ENCODE results near the gene MMP20. TPM values are rescaled to one million over a fixed set of nuclear protein-coding genes. Genes with fewer than 3 reads are reported as not detected.

Gene MMP20
- total RNA-seq, 1 experiment from 2014 or later = not detected

- H3K4me3 Mint-ChIP-seq (ENCODE audit: unreplicated experiment) = no peak overlapping the region
- H3K36me3 Mint-ChIP-seq (ENCODE audit: insufficient read depth, unreplicated experiment) = no peaks in the 10 kb centered on the region
- no TSS peak for BruUV-seq (replicated peaks)
- intact Hi-C loops (cut with micrococcal nuclease) = no loop called here
- H3K27ac Mint-ChIP-seq (ENCODE audit: low read depth, unreplicated experiment) = no peak overlapping the region
- no peak for DNase-seq (ENCODE audit: unreplicated experiment)
- TF ChIP-seq CTCF (IDR thresholded peaks at IDR 0.05; ENCODE audit: unreplicated experiment) = no peak
- ChIA-PET POLR2A (interaction anchor here (1.1 to 1.9 kb wide), 4 partner anchors 9 to 152 kb away, joined by 3 to 7 read pairs (median 6); no protein-coding TSS in a partner anchor), CTCF (interaction anchor here (0.7 to 5.9 kb wide), 9 partner anchors 9 to 309 kb away, joined by 3 to 66 read pairs (median 5); no protein-coding TSS in a partner anchor)
- H3K27me3 Mint-ChIP-seq (ENCODE audit: insufficient read depth, unreplicated experiment) = no peaks in the 10 kb centered on the region
- peaks cover 5% of the 10 kb centered on the region for H3K9me3 Mint-ChIP-seq (ENCODE audit: unreplicated experiment)
- H3K4me1 Mint-ChIP-seq (ENCODE audit: insufficient read depth, unreplicated experiment) = peaks cover 29% of the 10 kb centered on the region
Observed at GRCh38 chr11:102604011-102604410, 21.1 kb downstream of the MMP20 start.

GRCh38 chr11:102603576-102603975, 21.6 kb downstream of the MMP20 start:
- CTCF ChIA-PET = interaction anchor here (0.7 to 5.9 kb wide), 8 partner anchors 9 to 308 kb away, joined by 3 to 66 read pairs (median 6); no protein-coding TSS in a partner anchor
- Mint-ChIP-seq H3K27me3 (ENCODE audit: insufficient read depth, unreplicated experiment) (no peaks in the 10 kb centered on the region), H3K4me3 (ENCODE audit: unreplicated experiment) (no peak overlapping the region), H3K4me1 (ENCODE audit: insufficient read depth, unreplicated experiment) (peaks cover 33% of the 10 kb centered on the region), H3K9me3 (ENCODE audit: unreplicated experiment) (peaks cover 5% of the 10 kb centered on the region), H3K36me3 (ENCODE audit: insufficient read depth, unreplicated experiment) (no peaks in the 10 kb centered on the region), H3K27ac (ENCODE audit: low read depth, unreplicated experiment) (no peak overlapping the region)
- intact Hi-C loops (cut with micrococcal nuclease) = no loop called here
- DNase-seq (ENCODE audit: unreplicated experiment) = no peak
- BruUV-seq (replicated peaks) = no TSS peak
- POLR2A ChIA-PET = interaction anchor here (0.9 to 1.7 kb wide), 5 partner anchors 9 to 152 kb away, joined by 3 to 7 read pairs (median 4); no protein-coding TSS in a partner anchor
- no peak for TF ChIP-seq CTCF (IDR thresholded peaks at IDR 0.05; ENCODE audit: unreplicated experiment)

- ChIA-PET POLR2A (interaction anchor here (0.9 to 1.7 kb wide), 6 partner anchors 10 to 151 kb away, joined by 3 to 7 read pairs (median 4); no protein-coding TSS in a partner anchor), CTCF (interaction anchor here (0.8 to 5.9 kb wide), 6 partner anchors 9 to 236 kb away, joined by 3 to 66 read pairs (median 6); no protein-coding TSS in a partner anchor)
- Mint-ChIP-seq H3K4me1 (ENCODE audit: insufficient read depth, unreplicated experiment) (peaks cover 37% of the 10 kb centered on the region), H3K27me3 (ENCODE audit: insufficient read depth, unreplicated experiment) (no peaks in the 10 kb centered on the region), H3K4me3 (ENCODE audit: unreplicated experiment) (no peak overlapping the region), H3K27ac (ENCODE audit: low read depth, unreplicated experiment) (peak overlapping the region; percentile 72), H3K9me3 (ENCODE audit: unreplicated experiment) (peaks cover 5% of the 10 kb centered on the region), H3K36me3 (ENCODE audit: insufficient read depth, unreplicated experiment) (no peaks in the 10 kb centered on the region)
- BruUV-seq (replicated peaks) = no TSS peak
- TF ChIP-seq CTCF (IDR thresholded peaks at IDR 0.05; ENCODE audit: unreplicated experiment) = no peak
- DNase-seq (ENCODE audit: unreplicated experiment) = no peak
- intact Hi-C loops (cut with micrococcal nuclease) = no loop called here
Observed at GRCh38 chr11:102603091-102603490, 22.0 kb downstream of the MMP20 start.

GRCh38 chr11:102600666-102601065, 24.5 kb downstream of the MMP20 start:
- Mint-ChIP-seq H3K27ac (ENCODE audit: low read depth, unreplicated experiment) (peak overlapping the region; percentile 88), H3K36me3 (ENCODE audit: insufficient read depth, unreplicated experiment) (peaks cover 6% of the 10 kb centered on the region), H3K27me3 (ENCODE audit: insufficient read depth, unreplicated experiment) (no peaks in the 10 kb centered on the region), H3K4me3 (ENCODE audit: unreplicated experiment) (peak overlapping the region; percentile 25), H3K4me1 (ENCODE audit: insufficient read depth, unreplicated experiment) (peaks cover 37% of the 10 kb centered on the region), H3K9me3 (ENCODE audit: unreplicated experiment) (peaks cover 2% of the 10 kb centered on the region)
- TF ChIP-seq CTCF (IDR thresholded peaks at IDR 0.05; ENCODE audit: unreplicated experiment) = no peak
- ChIA-PET CTCF (interaction anchor here (0.7 to 5.9 kb wide), 5 partner anchors 12 to 259 kb away, joined by 3 to 66 read pairs (median 4); no protein-coding TSS in a partner anchor), POLR2A (interaction anchor here (0.6 to 2.6 kb wide), 11 partner anchors 7 to 255 kb away, joined by 3 to 17 read pairs (median 4); partner anchors contain the start of gene MMP7)
- no peak for DNase-seq (ENCODE audit: unreplicated experiment)
- no TSS peak for BruUV-seq (replicated peaks)
- intact Hi-C loops (cut with micrococcal nuclease) = no loop called here
